ENCODE data around the gene CEACAM18. TPM values are rescaled to one million over a fixed set of nuclear protein-coding genes. Genes with fewer than 3 reads are reported as not detected.

Gene CEACAM18
- total RNA-seq, 2 donors from 2014 or later: not detected

GRCh38 chr19:51458051-51458645 is 20.2 kb upstream of the CEACAM18 start, which contains the start of gene SIGLEC8:
Gene SIGLEC8 (minus strand): TSS chr19:51458454. CDS start chr19:51458387, 67 bp downstream.
- no peak within 1 kb of the TSS for H3K27ac ChIP-seq
- no peak for TF ChIP-seq CTCF (IDR thresholded peaks at IDR 0.05)

GRCh38 chr19:51458899-51459505 is 19.3 kb upstream of the CEACAM18 start:
- no peaks in the 10 kb centered on the region for H3K27me3 ChIP-seq (replicated peaks; ENCODE audit: insufficient read depth)
- DNase-seq (ENCODE audit: low spot score) (no peak), ATAC-seq (ENCODE audit: insufficient number of reproducible peaks, low FRiP score, low read depth) (no peak)

More at GRCh38 chr19:51458051-51458645, 20.2 kb upstream of the CEACAM18 start, which contains the start of gene SIGLEC8:
- no peaks in the 10 kb centered on the region for H3K36me3 ChIP-seq
- H3K4me3 ChIP-seq: no peak within 1 kb of the TSS
- no peaks in the 10 kb centered on the region for H3K9me3 ChIP-seq
- no peaks in the 10 kb centered on the region for H3K27me3 ChIP-seq (replicated peaks; ENCODE audit: insufficient read depth)
- DNase-seq (ENCODE audit: low spot score) (no peak), ATAC-seq (ENCODE audit: insufficient number of reproducible peaks, low FRiP score, low read depth) (no peak)
- no peaks in the 10 kb centered on the region for H3K4me1 ChIP-seq (ENCODE audit: control insufficient read depth in 1 of 2, low read depth in 2 of 2)

GRCh38 chr19:51460164-51460992 is 18.0 kb upstream of the CEACAM18 start:
- ATAC-seq (ENCODE audit: insufficient number of reproducible peaks, low FRiP score, low read depth) (no peak), DNase-seq (ENCODE audit: low spot score) (no peak)
- no peak for TF ChIP-seq CTCF (IDR thresholded peaks at IDR 0.05)
- Histone ChIP-seq H3K36me3 (no peaks in the 10 kb centered on the region), H3K9me3 (no peaks in the 10 kb centered on the region), H3K4me1 (ENCODE audit: control insufficient read depth in 1 of 2, low read depth in 2 of 2) (no peaks in the 10 kb centered on the region), H3K27ac (no peak overlapping the region), H3K27me3 (replicated peaks; ENCODE audit: insufficient read depth) (no peaks in the 10 kb centered on the region), H3K4me3 (no peak overlapping the region)

More at GRCh38 chr19:51458899-51459505, 19.3 kb upstream of the CEACAM18 start:
- Histone ChIP-seq H3K36me3 (no peaks in the 10 kb centered on the region), H3K9me3 (no peaks in the 10 kb centered on the region), H3K27ac (no peak overlapping the region), H3K4me3 (no peak overlapping the region), H3K4me1 (ENCODE audit: control insufficient read depth in 1 of 2, low read depth in 2 of 2) (no peaks in the 10 kb centered on the region)
- TF ChIP-seq CTCF (IDR thresholded peaks at IDR 0.05): no peak

GRCh38 chr19:51461723-51462161 is 16.6 kb upstream of the CEACAM18 start:
- H3K4me3 ChIP-seq: no peak overlapping the region
- ATAC-seq (ENCODE audit: insufficient number of reproducible peaks, low FRiP score, low read depth) (no peak), DNase-seq (ENCODE audit: low spot score) (no peak)
- no peak for TF ChIP-seq CTCF (IDR thresholded peaks at IDR 0.05)
- no peaks in the 10 kb centered on the region for H3K9me3 ChIP-seq
- H3K4me1 ChIP-seq (ENCODE audit: control insufficient read depth in 1 of 2, low read depth in 2 of 2): no peaks in the 10 kb centered on the region
- no peaks in the 10 kb centered on the region for H3K27me3 ChIP-seq (replicated peaks; ENCODE audit: insufficient read depth)
- no peaks in the 10 kb centered on the region for H3K36me3 ChIP-seq
- no peak overlapping the region for H3K27ac ChIP-seq

GRCh38 chr19:51462276-51462675 is 16.1 kb upstream of the CEACAM18 start:
- no peak for DNase-seq (ENCODE audit: low spot score)
- TF ChIP-seq CTCF (IDR thresholded peaks at IDR 0.05): no peak
- H3K4me3 ChIP-seq: no peak overlapping the region
- no peak for ATAC-seq (ENCODE audit: insufficient number of reproducible peaks, low FRiP score, low read depth)
- H3K4me1 ChIP-seq (ENCODE audit: control insufficient read depth in 1 of 2, low read depth in 2 of 2): no peaks in the 10 kb centered on the region
- no peaks in the 10 kb centered on the region for H3K27me3 ChIP-seq (replicated peaks; ENCODE audit: insufficient read depth)
- no peak overlapping the region for H3K27ac ChIP-seq
- H3K9me3 ChIP-seq: no peaks in the 10 kb centered on the region
- H3K36me3 ChIP-seq: no peaks in the 10 kb centered on the region

Measured in thoracic aorta (tissue), 2 donors.